Astrocyte of the spinal cord (primary cell): Measurements from ENCODE around the gene CATSPERE.
"Not testable (repeated sequence)": the region's sequence is repeated elsewhere in the genome, so short reads cannot be mapped to it uniquely, and the experiment has no call there.

Experiments
- DNase-seq: peaks from one replicate; pipeline ENCODE4 v3.0.0; 2011; ENCODE audit warnings: low read depth, low spot score
- H3K4me3 ChIP-seq: 2 replicates; pipeline ENCODE4 v1.5.1; 2011; ENCODE audit warnings: low read depth, mild to moderate bottlenecking, low read length, moderate library complexity
- CTCF ChIP-seq: IDR thresholded peaks from 2 replicates; pipeline ENCODE4 v1.5.1; 2012; ENCODE audit warnings: low read depth, mild to moderate bottlenecking, low read length, inconsistent platforms
- in situ Hi-C: cut with HindIII; loops from 2 replicates; pipeline ENCODE4 v1.10.0; 2017; ENCODE audit warnings: low sequenced_read_pairs

CATSPERE gene

DNA sequence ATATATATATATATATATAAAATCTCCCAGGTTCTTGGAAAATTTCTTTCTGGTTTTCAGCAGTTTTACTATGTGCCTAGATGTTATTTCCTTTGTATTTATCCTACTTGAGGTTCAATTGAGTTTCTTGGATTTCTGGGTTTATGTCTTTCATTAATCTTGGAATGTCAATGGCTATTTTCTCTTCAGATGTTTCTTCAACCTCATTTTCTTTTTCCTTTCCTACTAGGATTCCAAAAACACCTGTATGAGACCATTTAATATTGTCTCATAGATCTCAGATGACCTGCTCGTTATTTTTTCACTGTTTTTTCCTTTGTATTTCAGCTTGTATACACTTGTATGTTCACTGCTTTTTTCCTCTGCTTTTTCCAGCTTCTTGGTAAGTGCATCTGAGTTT, 96.5 kb downstream of the CATSPERE start:
- no peak overlapping the region for H3K4me3 ChIP-seq
- in situ Hi-C loops: no loop called here
- no peak for TF ChIP-seq CTCF
- DNase-seq: no peak

DNA sequence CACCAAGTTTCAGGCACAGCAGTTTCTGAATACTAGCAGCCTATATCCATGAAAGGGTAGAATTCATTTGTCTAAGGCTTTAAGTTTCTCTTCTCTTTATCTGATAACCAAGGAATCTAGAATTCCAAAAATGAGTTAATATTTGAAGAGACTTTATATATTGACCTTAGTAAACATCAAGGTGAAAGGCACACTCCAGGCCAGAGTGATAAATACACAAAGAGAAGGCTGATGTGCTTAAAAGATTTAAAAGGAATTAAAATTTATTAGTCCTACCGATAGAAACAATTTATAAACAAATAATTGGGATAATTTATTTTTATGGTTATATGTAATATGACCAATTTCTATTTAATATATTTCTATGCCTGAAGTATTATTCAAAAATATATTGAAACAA, 98.5 kb downstream of the CATSPERE start:
- no peak for TF ChIP-seq CTCF
- no peak overlapping the region for H3K4me3 ChIP-seq
- no peak for DNase-seq
- in situ Hi-C loops: no loop called here

GRCh38 chr1:244562877-244563276, 101.8 kb downstream of the CATSPERE start:
- DNase-seq, in situ Hi-C loops, H3K4me3 ChIP-seq: not testable (repeated sequence)

DNA sequence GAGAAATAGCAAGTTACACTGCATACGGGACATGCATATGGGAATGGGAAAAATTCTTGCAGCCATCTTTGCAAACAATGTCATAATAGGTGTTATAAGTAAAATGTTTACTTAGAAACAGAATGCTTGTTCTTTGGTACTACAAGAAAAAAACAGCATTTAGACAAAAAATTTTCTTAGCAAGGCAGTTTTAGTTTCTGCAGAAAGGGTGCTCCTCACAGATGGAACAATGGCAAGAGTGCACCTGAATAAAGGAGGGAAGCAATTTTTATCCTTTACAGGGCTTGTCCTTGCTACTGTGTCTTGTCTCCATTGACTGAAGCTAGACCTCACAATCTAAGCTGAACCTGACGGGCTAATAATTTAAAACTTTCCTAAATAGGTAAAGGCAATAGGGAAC, 112.7 kb downstream of the CATSPERE start:
- in situ Hi-C loops: no loop called here
- H3K4me3 ChIP-seq: no peak overlapping the region
- no peak for DNase-seq

DNA sequence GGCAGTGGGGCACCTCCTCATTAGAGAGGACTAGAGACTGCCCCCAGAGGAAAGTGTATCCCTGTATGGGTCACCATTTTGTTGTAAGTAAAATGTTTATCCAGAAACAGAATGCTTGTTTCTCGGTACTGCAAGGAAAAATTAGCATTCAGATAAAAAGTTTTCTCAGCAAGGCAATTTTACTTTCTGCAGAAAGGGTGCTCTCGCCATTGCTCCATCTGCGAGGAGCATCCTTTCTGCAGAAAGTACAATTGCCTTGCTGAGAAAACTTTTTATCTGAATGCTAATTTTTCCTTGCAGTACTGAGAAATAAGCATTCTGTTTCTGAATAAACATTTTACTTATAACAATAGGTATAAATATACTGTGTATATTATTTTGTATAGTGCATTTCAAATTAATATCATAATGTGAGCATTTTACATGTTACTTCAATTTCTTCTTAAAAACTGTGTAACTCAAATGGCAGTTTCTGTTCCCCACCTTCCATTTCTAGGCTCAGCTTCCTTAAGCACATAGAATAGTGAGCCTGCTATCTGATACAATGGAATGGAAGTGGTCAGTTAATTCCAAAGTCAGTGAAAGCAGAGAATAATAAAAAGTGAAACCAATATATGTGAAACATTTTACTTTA, 115.3 kb downstream of the CATSPERE start:
- no peak for DNase-seq
- no peak overlapping the region for H3K4me3 ChIP-seq
- TF ChIP-seq CTCF: no peak
- in situ Hi-C loops: no loop called here

More for the DNA sequence above, 112.7 kb downstream of the CATSPERE start:
- TF ChIP-seq CTCF: no peak

- in situ Hi-C loops, DNase-seq, H3K4me3 ChIP-seq: not testable (repeated sequence)
Measured at GRCh38 chr1:244578205-244578604, 117.1 kb downstream of the CATSPERE start.

DNA sequence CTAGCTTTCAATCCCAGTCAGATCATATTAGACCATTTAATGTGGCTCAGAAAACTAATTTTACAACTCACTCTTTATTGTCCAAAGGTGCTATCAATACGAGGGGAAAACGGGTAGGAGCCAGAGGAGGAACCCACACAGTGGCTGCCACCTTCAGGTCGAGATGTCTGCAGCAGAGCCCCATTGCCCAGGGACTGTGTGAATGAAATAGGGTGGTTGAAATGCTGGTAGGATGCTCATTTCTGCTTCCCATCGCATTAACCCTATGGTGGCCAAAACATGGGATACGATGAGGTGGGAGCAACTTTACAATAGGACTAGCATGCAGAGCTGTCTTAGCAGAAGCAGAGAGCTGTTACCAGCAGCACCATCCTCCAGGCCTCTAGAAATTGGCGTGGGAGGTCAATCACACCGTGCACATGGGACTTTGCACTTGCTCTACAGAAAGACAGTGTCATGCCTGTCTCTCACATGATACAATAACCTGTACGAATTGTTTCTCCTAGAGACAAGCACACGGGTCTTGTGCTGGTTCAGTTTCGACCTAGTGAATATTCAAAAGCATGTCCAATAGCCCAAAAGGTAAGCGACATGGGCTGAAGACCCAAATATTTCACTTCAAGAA, 122.4 kb downstream of the CATSPERE start:
- in situ Hi-C loops: no loop called here
- no peak overlapping the region for H3K4me3 ChIP-seq
- TF ChIP-seq CTCF: no peak
- DNase-seq: no peak
